GM04503 (cell line): ENCODE data around the gene SLC26A9.
A peak's percentile ranks its signal among the peaks of the same experiment; 100 is the strongest.

Source experiments
- DNase-seq: peaks from one replicate; pipeline ENCODE4 v3.0.0-alpha.2; 2012; ENCODE audit warnings: low read depth

SLC26A9 gene

GRCh38 chr1:205973377-205974232 lies 30.3 kb upstream of the SLC26A9 start:
- DNase-seq, result no peak

DNA sequence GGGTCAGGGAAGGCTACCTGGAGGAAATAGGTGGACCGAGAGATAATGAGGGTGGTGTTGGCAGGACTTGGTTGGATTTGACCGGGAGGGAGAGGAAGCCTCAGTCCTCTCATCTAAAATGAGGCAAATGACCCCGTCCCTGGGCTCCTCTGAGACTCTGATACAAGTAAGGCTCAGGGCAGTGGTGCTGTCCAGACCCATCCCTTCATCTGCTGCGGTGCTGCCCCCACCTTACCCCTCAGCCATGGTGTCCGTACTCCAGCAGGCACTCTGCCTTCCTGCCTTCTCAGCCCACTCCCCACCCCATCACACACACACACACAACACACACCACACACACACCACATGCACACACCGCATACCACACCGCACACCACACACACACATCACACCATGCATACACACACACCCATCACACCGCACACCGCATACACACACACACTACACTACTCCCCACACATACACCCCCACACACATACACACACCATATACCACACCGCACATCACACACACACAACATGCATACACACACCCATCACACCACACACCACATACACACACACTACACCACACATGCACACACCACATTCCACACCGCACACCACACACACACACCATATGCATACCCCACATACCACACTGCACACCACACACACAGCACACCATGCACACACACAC lies 29.4 kb upstream of the SLC26A9 start:
- DNase-seq, result no peak

DNA sequence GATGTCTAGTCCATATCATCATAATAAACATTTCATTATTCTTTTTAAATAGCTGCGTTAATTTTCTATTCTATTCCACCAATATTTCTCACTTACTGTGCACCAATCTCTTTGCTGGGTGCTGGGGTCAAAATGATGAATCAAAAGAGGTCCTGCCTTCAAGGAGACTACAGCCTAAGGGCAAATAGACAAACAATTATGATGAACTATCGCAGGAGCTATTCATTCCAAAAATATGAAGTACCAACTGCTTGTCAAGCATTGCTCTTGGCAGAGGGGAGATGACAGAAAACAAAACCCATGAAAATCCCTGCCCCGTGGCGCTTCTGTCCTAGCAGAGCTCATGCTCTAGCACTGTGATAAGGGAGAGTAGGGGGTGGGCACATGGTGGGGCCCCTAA lies 28.8 kb upstream of the SLC26A9 start:
- DNase-seq, result no peak

DNA sequence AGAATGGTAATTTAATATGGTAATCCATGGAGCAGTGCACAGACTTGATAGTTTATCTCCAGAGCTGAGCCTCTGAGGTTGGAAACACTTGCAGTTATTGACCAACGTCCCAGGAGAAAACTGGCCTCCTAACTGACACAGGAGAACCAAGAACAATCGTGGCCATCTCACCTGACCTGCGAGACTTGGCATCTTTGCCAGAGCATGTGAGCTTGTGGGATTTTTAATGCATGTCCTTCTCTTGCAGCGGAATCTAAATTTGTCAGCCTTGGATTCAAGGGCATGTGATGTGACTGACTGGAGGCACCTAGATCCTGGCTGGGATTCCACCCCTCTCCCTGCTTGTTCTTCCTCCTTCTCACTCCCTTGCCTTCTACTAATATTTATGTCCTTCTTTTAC lies 27.8 kb upstream of the SLC26A9 start:
- no peak for DNase-seq

- no peak for DNase-seq
These were observed 27.2 kb upstream of the SLC26A9 start for GRCh38 chr1:205970486-205970885.

- DNase-seq, result no peak
These were observed 26.0 kb upstream of the SLC26A9 start for GRCh38 chr1:205969229-205969628.

DNA sequence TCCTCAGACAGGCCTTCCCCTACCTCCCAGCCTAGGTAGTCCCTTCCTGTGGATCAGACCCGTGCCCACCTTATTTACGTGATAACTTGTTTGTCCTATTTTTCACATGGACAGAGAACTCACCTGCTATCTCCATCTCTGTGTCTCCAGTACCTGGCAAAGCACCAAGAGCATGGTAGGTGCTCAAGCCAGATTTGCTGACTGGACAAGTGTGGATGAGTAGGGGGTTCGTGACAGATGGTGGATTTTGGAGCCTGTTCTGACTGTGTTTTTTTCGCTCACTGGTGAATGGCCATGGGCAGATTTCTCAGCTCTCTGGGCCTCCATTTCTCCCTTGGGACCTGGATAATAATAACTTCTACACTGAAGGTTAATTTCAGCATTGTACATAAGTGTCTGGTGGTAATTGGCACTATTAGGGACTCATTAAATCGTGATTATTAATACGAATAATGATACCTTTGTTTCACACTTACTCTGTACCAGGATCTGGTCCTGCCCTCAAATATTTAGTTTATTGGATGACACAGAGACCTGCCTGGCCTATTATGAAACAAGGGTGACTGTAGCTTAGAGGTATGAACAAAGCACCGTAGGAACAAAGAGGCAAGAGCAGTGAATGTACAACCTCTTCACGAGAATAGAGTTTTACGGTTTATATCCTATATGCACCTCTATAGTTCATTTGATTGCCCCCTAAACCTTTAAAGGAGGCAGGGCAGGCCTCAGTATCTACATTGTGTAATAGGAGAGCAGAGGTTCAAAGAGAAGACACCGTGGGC lies 24.5 kb upstream of the SLC26A9 start:
- no peak for DNase-seq

DNA sequence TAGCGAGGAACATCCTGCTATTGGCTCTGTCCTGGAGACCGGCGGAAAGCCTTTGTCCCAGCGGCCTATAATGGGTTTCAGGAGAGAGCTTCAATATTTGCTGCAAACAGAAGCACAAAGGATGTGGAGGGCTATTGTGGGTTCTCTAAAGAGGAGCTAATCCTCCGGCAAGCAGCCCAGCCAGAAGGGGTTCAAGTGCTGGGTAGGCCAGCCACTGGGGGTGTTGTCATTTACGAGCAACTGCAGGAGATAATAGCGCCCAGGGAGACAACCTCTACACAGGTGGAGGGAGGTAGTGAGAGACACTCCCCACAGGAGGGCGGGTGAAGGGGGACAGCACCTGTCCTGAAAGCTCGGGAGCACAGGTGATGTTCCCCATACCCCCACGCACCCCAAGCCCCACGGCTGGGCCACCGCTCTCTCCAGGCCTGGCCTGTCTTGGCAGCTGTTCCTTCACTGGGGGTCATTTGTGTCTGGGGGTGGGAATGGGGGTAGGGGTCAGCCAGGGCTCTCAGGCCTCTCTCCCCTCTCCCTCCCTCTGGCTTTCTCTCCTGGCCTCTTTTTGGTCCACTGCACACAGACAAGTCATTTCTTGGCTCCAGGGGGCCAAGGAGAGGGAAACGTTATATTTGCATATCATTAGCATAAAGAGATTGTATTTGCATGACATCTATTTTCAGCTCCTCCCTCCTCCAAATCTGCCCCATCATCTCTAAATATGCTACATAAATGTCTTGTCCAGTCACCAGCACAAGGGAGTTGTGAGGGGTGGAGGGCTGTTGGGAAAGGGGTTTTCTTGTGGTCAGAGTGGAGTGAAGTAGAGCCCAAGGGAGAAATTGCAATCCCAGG lies 22.0 kb upstream of the SLC26A9 start:
- DNase-seq, result no peak

- peak; percentile 50 for DNase-seq
These were observed 20.3 kb upstream of the SLC26A9 start for GRCh38 chr1:205963352-205964155.

- DNase-seq, result no peak
These were observed 19.6 kb upstream of the SLC26A9 start for GRCh38 chr1:205962821-205963221.

DNA sequence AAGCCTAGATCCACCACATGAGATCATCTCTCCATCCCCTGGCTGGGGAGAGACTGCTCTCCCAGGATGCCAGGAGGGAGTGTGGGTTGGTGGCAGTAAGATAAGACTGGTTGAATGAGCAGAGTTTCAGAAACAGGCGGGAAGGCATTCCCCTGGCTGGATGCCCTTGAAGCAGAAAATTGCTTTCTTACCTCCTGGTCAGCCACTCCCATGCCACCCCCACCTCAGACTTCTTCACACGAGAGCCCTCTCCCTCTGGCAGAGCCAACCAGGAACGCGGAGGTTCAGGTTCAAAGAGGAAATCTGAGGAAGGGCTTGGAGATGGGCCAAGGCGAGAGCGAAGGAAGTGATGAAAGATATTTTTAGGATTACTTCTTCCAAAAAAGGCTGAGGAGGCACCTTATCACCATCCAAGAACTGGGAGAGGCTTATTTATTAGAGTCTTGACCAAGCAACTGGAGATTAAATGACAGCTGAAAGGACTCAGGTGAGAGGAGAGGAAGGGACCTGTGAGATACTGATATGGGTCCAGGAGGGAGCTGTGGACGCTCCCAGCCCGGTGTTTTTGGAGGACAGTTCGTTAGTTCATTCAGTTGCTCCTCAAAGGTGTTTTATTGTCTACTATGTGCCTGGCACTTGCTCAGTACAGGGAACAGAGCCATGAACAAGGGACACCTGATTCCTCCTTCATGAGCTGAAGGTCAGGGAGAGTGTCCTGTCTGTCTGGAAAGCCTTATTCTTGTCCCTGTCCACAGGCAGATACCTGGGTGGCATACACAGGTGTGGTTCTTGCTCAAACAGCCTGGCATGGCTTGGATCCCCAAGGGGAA lies 18.9 kb upstream of the SLC26A9 start:
- no peak for DNase-seq

DNA sequence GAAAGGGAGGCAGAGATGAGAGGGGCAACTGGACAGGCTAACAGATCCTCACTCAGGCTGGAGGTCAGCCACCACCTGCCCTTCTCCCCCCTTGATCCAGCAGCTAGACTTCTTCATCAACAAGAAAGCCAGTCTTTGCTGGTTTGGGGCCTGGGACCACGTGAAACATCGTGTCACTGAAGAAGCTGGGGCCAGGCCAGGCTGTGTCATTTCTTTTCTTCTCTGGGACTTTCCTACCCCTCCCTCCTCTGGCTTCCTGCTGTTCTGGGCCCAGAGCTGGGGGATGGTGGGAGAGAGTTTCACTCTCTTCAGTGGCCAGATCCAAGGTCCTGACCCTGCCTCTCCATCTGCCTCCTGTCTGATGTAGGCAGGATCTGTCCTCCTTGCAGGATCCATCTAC lies 18.1 kb upstream of the SLC26A9 start:
- no peak for DNase-seq

- DNase-seq, result no peak
These were observed 16.5 kb upstream of the SLC26A9 start for GRCh38 chr1:205959789-205960188.

GRCh38 chr1:205955499-205955898 lies 12.2 kb upstream of the SLC26A9 start:
- no peak for DNase-seq

- no peak for DNase-seq
These were observed 11.7 kb upstream of the SLC26A9 start for GRCh38 chr1:205954819-205955404.

DNA sequence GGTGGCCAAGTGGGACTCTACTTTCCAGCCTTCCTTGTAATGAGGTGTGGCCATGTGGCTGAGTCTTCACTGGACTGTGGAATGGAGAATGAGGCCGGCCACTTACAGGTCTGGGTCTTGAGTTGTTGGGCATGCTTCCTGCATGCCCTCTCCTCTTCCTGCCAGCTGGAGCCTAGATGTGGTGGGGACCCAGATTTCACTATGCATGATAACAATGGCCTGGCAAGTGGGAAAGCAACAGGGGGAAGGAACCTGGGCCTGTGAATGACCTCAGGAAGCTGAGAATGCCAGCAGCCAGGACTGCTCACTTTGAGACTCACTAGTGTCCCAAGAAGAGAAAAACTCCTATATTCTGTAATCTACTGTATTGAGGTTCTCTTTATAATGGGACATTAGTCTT lies 8.5 kb upstream of the SLC26A9 start:
- DNase-seq, result no peak

DNA sequence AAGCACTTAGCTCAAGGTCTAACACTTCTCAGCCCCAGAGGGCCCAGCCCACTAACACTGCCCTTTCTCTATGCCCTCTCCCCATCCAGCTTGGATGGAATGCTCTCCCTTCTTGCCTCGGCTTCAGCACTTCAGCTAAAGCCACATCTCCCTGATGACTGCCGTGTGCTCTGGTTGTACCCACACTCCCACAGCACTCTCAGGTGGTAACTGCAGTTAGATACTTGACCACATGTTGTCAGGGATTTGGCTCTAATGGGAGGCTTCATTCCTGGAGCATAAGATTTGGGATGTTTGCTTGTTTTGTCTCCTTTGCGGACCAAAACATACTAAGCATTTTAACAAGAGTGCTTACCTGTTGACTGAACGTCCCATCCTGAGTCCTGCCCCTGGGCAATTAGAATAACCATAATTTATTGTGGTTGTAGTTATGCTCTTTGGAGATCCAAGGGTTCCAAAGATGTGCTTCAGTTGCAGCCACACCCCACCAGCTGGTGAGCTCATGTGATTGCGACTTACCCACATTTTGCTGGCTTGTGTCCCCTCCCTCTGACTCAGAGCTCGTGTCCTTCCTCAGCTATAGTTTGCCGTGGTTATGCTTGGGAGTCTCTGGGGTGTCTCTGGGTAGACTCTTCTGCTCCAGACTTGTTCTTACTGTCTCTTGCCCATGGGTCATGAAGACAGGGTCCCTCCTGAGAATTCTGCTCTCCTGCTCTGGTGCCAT lies 7.7 kb upstream of the SLC26A9 start:
- DNase-seq, result peak; percentile 61

DNA sequence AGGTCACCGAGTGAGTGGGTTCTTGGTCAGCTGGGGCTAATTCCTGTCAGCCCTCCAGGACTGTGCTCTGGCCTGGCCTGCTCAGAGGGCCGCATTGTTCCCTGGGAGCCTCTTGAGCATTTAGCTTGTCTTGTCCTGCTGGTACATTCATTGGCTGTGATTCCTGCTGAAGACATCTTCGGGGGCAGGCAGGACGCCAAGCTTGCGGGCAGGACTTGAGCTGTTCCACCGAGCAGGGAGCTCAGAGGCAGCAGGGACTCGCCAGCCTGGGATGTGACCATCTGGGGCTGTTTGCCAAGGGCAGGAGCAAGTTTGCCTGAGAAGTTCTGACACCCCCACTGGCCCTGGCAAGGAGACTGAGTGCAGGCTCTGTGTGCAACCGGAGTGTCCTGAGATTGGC lies 7.0 kb upstream of the SLC26A9 start:
- peak; percentile 69 for DNase-seq

GRCh38 chr1:205949753-205950152 lies 6.5 kb upstream of the SLC26A9 start:
- no peak for DNase-seq
